Muscle of leg (tissue), 11 donors: Measurements from ENCODE around the gene GFRA4. TPM values are rescaled to one million over a fixed set of nuclear protein-coding genes. Genes with fewer than 3 reads are reported as not detected.

Experiments
- DNase-seq: peaks from one replicate; pipeline ENCODE4 v3.0.0; 2013
- H3K27ac ChIP-seq: one replicate; pipeline ENCODE4 v1.5.1; 2013; ENCODE audit warnings: mild to moderate bottlenecking, low read length, control low read depth
- H3K27me3 ChIP-seq: one replicate; pipeline ENCODE4 v1.6.1; 2013; ENCODE audit warnings: low read length; ENCODE audit not compliant: control insufficient read depth, insufficient read depth
- H3K36me3 ChIP-seq: one replicate; pipeline ENCODE4 v1.6.1; 2013; ENCODE audit warnings: low read length; ENCODE audit not compliant: control insufficient read depth, insufficient read depth
- H3K4me1 ChIP-seq: one replicate; pipeline ENCODE4 v1.6.1; 2013; ENCODE audit warnings: low read length; ENCODE audit not compliant: control insufficient read depth, insufficient read depth
- H3K4me3 ChIP-seq: one replicate; pipeline ENCODE4 v1.5.1; 2013; ENCODE audit warnings: low read length, control low read depth
- H3K9me3 ChIP-seq: replicated peaks from 2 replicates; pipeline ENCODE4 v1.6.1; 2013; ENCODE audit warnings: low read depth, low read length; ENCODE audit not compliant: control insufficient read depth
- WGBS: methylation state at CpG from one replicate; pipeline ENCODE4 v1.1.5; 2013; ENCODE audit warnings: missing lambda C conversion rate; ENCODE audit not compliant: insufficient coverage; 5-methylcytosine and 5-hydroxymethylcytosine counted together
- polyA plus RNA-seq, 8 donors: library from polyadenylated mRNA; unstranded; fragments of 120-200 nt; gene quantifications; one replicate each; pipeline versions ENCODE4 v1.2.1 to v1.2.3, GENCODE V29; 2013; ENCODE audit warnings: inconsistent platforms in 1 of 8, low replicate concordance in 1 of 8; ENCODE audit not compliant: insufficient read length in 8 of 8, insufficient read depth in 1 of 8
- total RNA-seq: library from RNA; stranded (reverse); fragments of 120-200 nt; gene quantifications from one replicate; pipeline ENCODE4 v1.2.4, GENCODE V29; 2013

The GFRA4 gene
- total and polyA plus RNA-seq, 9 donors = not detected

GRCh38 chr20:3653921-3654320 lies 9.3 kb downstream of the GFRA4 start:
- WGBS = 34% methylated on average over 2 of the region's 2 CpGs
- peaks cover 27% of the 10 kb centered on the region for H3K4me1 ChIP-seq
- H3K27me3 ChIP-seq = peaks cover 8% of the 10 kb centered on the region

GRCh38 chr20:3652676-3653596 lies 10.3 kb downstream of the GFRA4 start:
- no peak overlapping the region for H3K4me3 ChIP-seq
- WGBS = 64% methylated on average over 2 of the region's 10 CpGs
- H3K27ac ChIP-seq = no peak overlapping the region
- H3K27me3 ChIP-seq = peaks cover 3% of the 10 kb centered on the region
- no peaks in the 10 kb centered on the region for H3K9me3 ChIP-seq
- DNase-seq = no peak
- H3K36me3 ChIP-seq = peaks cover 8% of the 10 kb centered on the region
- H3K4me1 ChIP-seq = peaks cover 24% of the 10 kb centered on the region

More at GRCh38 chr20:3653921-3654320, 9.3 kb downstream of the GFRA4 start:
- peaks cover 8% of the 10 kb centered on the region for H3K36me3 ChIP-seq
- no peak for DNase-seq
- H3K4me3 ChIP-seq = no peak overlapping the region
- H3K27ac ChIP-seq = no peak overlapping the region
- no peaks in the 10 kb centered on the region for H3K9me3 ChIP-seq

- H3K4me1 ChIP-seq = peaks cover 24% of the 10 kb centered on the region
- H3K9me3 ChIP-seq = no peaks in the 10 kb centered on the region
- H3K36me3 ChIP-seq = peaks cover 8% of the 10 kb centered on the region
- no peaks in the 10 kb centered on the region for H3K27me3 ChIP-seq
- no peak for DNase-seq
- no peak overlapping the region for H3K27ac ChIP-seq
- 89% methylated on average over 5 of the region's 9 CpGs for WGBS
- H3K4me3 ChIP-seq = no peak overlapping the region
Observed at GRCh38 chr20:3652221-3652620, 11.0 kb downstream of the GFRA4 start.

- no peak overlapping the region for H3K27ac ChIP-seq
- H3K27me3 ChIP-seq = no peaks in the 10 kb centered on the region
- peaks cover 15% of the 10 kb centered on the region for H3K36me3 ChIP-seq
- WGBS = 70% methylated on average over 9 of the region's 9 CpGs
- no peaks in the 10 kb centered on the region for H3K9me3 ChIP-seq
- peaks cover 24% of the 10 kb centered on the region for H3K4me1 ChIP-seq
- no peak overlapping the region for H3K4me3 ChIP-seq
- no peak for DNase-seq
Observed at GRCh38 chr20:3651204-3651962, 11.8 kb downstream of the GFRA4 start.

GRCh38 chr20:3648951-3649350 lies 14.2 kb downstream of the GFRA4 start:
- Histone ChIP-seq H3K4me3 (no peak overlapping the region), H3K27me3 (no peaks in the 10 kb centered on the region), H3K27ac (no peak overlapping the region), H3K4me1 (peaks cover 14% of the 10 kb centered on the region), H3K36me3 (peaks cover 31% of the 10 kb centered on the region), H3K9me3 (no peaks in the 10 kb centered on the region)
- 69% methylated on average over 3 of the region's 9 CpGs for WGBS
- DNase-seq = no peak

- Histone ChIP-seq H3K27ac (no peak overlapping the region), H3K9me3 (no peaks in the 10 kb centered on the region), H3K4me3 (no peak overlapping the region), H3K27me3 (no peaks in the 10 kb centered on the region), H3K36me3 (peaks cover 38% of the 10 kb centered on the region), H3K4me1 (peaks cover 10% of the 10 kb centered on the region)
- no peak for DNase-seq
Observed at GRCh38 chr20:3647473-3647872, 15.7 kb downstream of the GFRA4 start.

- no peak overlapping the region for H3K27ac ChIP-seq
- peaks cover 42% of the 10 kb centered on the region for H3K36me3 ChIP-seq
- WGBS = 70% methylated on average over 6 of the region's 13 CpGs
Observed at GRCh38 chr20:3646651-3647050, 16.5 kb downstream of the GFRA4 start.

GRCh38 chr20:3646067-3646440 lies 17.1 kb downstream of the GFRA4 start:
- H3K4me3 ChIP-seq = no peak overlapping the region
- H3K27me3 ChIP-seq = no peaks in the 10 kb centered on the region
- no peaks in the 10 kb centered on the region for H3K4me1 ChIP-seq
- H3K27ac ChIP-seq = no peak overlapping the region
- WGBS = 100% methylated on average over 1 of the region's 5 CpGs
- DNase-seq = no peak
- no peaks in the 10 kb centered on the region for H3K9me3 ChIP-seq
- H3K36me3 ChIP-seq = peaks cover 43% of the 10 kb centered on the region

More at GRCh38 chr20:3646651-3647050, 16.5 kb downstream of the GFRA4 start:
- no peak overlapping the region for H3K4me3 ChIP-seq
- no peak for DNase-seq
- no peaks in the 10 kb centered on the region for H3K27me3 ChIP-seq
- peaks cover 2% of the 10 kb centered on the region for H3K4me1 ChIP-seq
- no peaks in the 10 kb centered on the region for H3K9me3 ChIP-seq

GRCh38 chr20:3645309-3646066 lies 17.7 kb downstream of the GFRA4 start:
- no peaks in the 10 kb centered on the region for H3K27me3 ChIP-seq
- H3K4me1 ChIP-seq = no peaks in the 10 kb centered on the region
- no peak for DNase-seq
- no peaks in the 10 kb centered on the region for H3K9me3 ChIP-seq
- WGBS = 95% methylated on average over 10 of the region's 20 CpGs
- H3K27ac ChIP-seq = no peak overlapping the region
- H3K36me3 ChIP-seq = peaks cover 48% of the 10 kb centered on the region
- no peak overlapping the region for H3K4me3 ChIP-seq

- Histone ChIP-seq H3K9me3 (no peaks in the 10 kb centered on the region), H3K4me3 (no peak overlapping the region), H3K27me3 (no peaks in the 10 kb centered on the region), H3K27ac (no peak overlapping the region), H3K36me3 (peaks cover 26% of the 10 kb centered on the region), H3K4me1 (no peaks in the 10 kb centered on the region)
- DNase-seq = no peak
- WGBS = no CpG with 5 or more reads among the region's 3 CpGs
Observed at GRCh38 chr20:3640259-3640658, 22.9 kb downstream of the GFRA4 start.
